ENCODE results near the gene HSP90AB1.
A peak's percentile ranks its signal among the peaks of the same experiment; 100 is the strongest.
"Not testable (repeated sequence)": the region's sequence is repeated elsewhere in the genome, so short reads cannot be mapped to it uniquely, and the experiment has no call there.

The HSP90AB1 gene

DNA sequence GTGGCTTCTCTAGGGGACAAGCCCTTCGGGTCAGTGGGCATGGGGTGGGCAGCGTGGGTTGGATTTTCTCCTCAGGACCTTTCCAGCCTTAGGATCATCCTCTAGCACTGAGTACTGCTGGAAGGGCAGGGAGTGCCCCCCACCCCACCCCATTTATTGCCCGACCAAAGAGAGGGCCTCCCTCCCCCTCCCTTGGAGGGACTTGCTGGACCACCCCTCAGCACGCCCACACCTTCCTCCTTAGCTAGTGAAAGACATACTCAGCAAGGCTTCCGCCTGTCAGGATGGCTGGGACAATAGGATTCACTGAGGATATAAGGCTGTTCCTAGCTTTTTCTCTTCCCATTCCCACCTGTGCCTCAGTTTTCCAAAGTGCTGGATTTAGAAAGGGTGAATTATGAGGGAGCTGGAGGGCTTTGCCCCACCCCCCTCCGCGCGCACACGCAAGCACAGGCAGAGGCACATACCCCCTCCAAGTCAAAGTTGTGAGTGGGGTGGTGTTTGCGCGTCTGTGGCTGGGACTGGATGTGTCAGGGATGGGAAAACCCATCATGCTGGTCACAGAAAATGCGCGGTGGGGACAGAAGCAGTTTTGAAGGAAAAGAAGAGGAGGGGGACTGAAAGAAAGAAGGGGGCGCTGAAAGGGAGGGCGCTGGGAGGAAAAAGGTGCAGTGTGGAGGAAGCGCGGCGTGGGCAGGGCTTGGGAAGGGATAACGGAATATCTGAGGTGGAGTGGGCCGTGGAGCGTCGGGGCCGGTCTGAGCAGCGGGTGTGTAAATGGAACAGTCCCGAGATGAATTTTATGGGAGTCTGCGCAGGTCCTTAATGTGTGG, 24.2 kb upstream of the HSP90AB1 start:
- no peak for DNase-seq (ENCODE audit: low read depth in 3 of 3, low spot score in 1 of 3)

DNA sequence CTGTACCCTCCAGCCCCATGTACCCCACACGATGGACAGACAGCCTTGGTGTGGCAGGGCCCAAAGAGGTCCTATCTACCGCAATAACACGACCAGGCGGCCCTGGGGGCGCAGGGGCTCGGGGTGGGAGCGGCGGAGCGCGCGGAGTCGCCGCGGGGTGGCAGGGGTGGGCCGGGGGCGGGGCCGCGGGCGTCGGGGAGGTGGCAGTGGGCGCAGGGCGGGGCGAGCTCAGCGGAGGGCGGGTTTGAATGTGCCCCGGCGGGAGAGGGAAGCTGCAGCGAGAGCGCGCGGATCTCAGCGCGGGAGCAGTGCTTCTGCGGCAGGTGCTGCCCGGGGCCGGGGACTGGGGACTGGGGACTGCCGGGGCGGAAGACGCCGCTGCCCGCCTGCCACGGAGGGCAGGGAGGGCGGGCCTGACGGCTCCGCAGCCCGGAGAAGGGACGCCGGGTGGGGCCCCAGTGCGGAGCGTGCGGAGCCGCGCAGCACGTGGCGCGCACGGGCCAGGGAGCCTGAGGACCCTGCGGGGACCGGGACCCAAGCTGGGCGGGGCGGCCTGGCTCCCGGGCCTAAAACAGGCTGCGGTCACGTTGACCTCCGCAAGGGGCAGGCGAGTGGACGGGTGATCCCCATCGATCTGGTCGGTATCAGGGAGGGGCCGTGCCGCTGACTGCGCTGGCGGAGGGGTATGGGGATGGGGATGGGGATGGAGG, 23.4 kb upstream of the HSP90AB1 start, which contains the start of gene SLC29A1:
Gene SLC29A1 (plus strand): TSS at position 277 of the 710 bp plus-strand sequence. CDS start 3,719 bp downstream, outside the sequence.
- peak; percentile 54 to 83 (median 60) for DNase-seq (ENCODE audit: low read depth in 3 of 3, low spot score in 1 of 3)

DNA sequence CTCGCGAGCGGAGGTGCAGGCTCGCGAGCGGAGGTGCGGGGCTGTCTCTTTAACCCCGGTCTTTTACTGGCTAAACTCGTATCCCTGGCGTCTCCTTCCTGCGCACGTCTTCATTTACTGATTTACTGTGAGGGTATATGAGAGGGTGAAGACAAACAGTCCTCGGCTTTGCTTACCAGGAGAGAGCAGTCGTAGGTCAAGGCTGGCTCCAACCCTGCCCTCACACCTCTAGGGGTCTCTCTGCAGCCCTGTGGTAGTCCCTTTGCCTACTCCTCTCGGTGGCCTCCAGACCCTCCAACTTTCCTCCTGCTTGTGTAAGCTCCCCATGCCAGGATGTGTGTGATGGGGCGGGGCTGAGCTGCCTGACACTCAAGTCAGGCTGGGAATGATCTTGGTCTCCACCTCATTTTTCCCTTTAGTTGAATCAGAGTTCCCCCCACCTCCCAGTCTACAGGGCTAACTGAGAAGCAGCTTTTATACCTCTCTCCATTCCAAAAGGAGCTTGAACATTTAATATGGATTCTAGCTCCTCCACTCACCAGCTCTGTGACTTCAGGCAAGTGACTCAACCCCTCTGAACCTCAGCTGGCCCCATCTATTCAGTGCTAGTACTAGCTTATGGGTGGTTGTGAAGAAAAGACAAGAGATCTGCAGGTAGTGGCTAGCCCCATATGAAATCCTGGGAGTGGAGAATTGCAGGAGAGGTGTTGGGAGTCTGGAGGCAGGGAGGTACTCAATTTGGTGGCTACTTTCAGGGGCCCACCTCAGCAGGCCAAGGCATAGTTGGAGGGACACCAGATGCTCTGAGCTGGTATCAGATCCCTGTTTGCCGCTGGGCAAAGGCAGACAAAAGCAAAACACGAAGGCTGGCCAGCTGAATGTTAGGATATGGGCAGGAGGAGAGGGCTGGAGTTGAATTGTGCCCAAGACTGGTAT, 22.6 kb upstream of the HSP90AB1 start:
- DNase-seq (ENCODE audit: low read depth in 3 of 3, low spot score in 1 of 3): no peak

DNA sequence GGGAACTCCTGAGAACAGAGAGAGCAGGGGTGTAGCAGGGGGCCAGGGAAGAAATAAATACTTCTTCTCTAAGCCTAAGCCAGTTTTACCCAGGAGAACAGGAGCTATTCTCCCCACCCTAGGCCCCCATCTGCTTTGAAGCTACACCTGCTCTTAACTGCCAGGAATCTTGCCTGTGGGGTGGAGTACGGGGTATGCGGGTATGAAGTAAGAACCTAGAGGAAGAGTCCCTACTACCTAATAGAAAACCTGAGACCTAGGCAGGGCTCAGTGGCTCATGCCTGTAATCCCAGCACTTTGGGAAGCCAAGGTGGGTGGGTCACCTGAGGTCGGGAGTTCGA, 22.0 kb upstream of the HSP90AB1 start:
- no peak for DNase-seq (ENCODE audit: low read depth in 3 of 3, low spot score in 1 of 3)

DNA sequence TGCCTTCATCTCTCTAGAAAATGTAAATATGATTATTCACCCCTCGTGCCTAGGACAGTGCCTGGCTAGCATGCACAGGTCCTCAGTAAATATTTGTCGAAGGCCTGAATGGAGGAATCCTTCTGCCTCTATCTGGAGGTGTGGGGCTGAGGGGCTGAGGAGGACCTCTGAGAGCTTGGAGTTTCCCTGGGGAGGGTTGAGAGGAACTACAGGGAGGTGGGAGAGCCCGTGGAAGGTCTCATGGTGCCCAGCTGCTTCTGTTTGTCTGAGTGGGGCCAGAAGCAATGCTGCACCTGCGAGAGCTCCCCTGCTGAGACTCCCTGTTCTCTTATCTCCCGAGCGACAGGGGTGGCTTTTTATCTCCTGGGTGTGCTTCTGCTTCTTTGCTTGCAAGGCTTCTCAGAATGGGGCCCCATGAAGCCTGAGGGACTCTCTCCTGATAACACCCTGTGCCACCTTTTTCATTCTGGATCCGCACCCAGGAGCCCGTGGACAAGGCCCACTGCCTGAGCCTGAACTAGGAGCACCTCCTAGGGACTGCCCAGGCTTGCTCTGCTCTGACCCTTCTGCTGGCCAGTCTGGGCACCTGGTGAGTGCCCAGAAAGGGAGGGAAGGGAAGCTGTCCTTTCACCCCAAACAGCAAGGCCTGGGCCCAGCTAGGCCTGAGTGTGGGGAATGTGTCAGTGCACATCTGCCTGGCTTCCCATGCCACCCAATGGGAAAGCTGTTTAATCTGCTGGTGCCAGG, 21.1 kb upstream of the HSP90AB1 start:
- DNase-seq (ENCODE audit: low read depth in 3 of 3, low spot score in 1 of 3): no peak

DNA sequence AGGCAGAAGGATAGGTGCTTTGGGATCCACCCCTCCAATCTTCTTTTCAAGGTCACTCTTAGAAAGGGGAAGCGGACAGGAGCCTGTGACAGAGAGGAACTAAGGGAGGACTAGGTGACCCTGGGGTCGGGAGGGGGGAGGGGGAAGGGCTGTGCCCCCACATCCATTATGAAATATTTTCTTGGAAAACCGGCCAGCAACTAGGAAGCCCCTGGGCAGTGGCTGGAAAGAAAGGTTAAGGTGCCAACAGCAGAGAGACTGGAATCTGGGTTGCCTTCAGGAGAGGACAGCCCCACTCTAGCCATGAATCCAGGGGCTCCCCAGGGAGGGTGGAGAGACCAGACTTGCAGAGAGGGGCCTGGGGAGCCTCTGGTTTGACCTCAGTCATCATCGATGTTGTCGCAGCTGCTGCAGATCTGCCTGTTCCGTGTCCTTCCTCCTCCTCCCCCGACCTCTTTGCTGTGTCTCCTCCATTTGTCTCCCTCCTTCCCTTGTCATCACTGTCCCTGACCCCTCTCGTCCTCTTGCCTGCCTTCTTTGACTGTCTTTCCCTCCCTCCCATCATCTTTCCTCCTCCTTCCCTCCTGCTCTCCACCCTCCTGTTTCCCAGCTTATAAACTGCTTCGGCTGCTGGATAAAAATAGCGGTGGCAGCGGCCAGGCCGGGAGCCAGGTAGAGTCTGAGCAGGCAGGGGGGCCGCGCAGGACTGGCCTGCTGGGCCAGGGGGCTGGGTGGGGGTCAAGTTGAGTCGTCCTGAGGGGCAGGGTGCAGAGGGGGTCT, 20.3 kb upstream of the HSP90AB1 start:
- no peak for DNase-seq (ENCODE audit: low read depth in 3 of 3, low spot score in 1 of 3)

DNA sequence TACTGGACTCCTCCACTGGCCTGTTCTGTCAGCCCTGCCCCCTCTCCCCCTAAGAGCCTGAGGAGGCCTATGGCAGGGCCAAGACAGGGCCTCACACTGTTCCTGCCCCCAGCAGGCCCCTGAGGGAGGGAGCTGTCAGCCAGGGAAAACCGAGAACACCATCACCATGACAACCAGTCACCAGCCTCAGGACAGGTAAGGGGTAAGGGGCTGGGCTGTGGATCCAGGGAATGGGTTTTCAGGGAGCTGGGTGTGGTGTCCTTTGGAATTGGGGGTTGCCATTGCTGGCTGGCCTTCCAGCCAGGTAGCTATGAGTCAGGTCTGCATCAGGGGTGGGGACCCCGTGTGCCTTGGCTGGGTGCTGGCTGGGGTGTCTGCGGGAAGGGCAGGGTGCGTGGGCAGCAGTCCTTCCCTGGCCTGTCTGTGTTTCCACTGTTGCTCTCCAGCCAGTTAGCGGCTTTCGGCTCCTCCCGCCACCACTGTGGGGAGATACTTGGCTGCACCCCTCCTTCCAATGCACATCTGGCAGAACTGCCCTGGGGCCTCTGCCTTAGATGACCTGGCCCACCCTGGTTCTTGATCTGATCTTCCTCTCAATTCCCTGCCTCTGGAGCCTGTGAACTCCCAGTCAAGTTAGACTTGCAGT, 19.6 kb upstream of the HSP90AB1 start:
- no peak for DNase-seq (ENCODE audit: low read depth in 3 of 3, low spot score in 1 of 3)

DNA sequence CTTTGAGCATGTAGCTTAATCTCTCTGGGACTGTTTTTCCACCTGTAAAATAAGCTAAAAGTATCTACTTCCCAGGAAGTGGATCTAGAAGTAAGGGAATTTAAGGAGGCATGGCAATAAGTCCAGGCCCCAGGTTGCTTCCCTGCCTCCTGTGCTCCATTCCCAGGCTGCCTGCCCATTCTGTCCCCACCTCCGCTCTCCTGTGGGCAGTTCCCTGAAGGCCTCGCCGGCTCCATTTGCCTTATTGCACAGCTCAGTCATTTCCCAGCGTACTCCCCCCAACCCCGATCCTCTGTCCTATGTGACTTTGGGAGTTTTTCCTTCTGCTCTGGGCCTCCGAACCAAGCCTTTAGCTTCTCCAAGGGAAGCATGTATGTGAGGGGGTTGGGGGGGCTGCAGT, 18.9 kb upstream of the HSP90AB1 start:
- DNase-seq (ENCODE audit: low read depth in 3 of 3, low spot score in 1 of 3): no peak

DNA sequence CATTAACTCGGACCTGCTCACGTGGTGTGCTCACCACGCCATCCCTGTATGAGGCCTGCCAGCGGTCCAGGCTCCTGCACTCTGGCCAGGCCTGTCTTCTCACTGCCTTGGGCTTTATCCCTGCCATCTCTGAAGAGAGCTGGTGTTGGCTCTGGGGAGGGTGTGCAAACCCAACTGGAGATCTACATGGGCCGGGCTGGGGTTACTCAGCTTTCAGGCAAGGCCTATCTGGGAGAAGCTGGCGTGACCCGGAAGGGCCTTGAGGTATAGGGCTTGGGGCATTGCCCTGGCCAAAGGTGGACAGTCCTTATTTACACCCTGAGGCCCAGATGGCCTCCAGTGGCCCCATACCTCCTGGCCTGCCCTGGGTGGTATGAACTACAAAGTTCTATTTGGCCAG, 18.5 kb upstream of the HSP90AB1 start:
- no peak for DNase-seq (ENCODE audit: low read depth in 3 of 3, low spot score in 1 of 3)

DNA sequence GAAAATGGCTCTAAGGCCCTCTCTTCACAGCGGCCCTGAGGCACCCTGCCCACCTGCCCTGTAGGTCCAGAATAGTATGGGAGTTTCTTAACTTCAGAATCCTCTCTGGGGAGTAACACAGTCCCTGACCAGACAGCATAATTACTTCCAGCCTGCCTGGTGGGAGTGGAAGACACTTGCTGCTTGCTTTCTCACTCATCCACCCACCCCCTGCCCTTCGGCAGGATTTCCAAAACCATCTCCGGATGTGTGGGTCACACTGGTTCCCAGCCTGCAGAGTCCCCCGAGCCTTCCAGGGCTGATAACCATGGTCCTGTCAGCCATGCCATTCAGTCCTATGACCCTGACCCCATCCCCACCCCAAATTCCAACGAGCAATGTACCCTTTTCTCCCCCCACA, 18.1 kb upstream of the HSP90AB1 start:
- DNase-seq (ENCODE audit: low read depth in 3 of 3, low spot score in 1 of 3): no peak

DNA sequence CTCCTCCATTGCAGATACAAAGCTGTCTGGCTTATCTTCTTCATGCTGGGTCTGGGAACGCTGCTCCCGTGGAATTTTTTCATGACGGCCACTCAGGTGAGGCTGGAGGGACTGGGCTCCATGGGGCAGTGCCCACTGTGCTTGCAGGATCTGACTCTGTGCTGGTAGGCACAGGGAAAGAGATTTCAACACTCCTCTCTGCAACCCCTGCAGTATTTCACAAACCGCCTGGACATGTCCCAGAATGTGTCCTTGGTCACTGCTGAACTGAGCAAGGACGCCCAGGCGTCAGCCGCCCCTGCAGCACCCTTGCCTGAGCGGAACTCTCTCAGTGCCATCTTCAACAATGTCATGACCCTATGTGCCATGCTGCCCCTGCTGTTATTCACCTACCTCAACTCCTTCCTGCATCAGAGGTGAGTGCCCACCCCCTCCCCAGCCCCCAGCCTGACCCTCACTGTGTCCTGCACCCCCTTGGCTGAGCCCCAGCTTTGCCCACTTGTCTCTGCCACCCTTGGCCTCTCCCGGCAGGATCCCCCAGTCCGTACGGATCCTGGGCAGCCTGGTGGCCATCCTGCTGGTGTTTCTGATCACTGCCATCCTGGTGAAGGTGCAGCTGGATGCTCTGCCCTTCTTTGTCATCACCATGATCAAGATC, 17.4 kb upstream of the HSP90AB1 start:
- DNase-seq (ENCODE audit: low read depth in 3 of 3, low spot score in 1 of 3): no peak

DNA sequence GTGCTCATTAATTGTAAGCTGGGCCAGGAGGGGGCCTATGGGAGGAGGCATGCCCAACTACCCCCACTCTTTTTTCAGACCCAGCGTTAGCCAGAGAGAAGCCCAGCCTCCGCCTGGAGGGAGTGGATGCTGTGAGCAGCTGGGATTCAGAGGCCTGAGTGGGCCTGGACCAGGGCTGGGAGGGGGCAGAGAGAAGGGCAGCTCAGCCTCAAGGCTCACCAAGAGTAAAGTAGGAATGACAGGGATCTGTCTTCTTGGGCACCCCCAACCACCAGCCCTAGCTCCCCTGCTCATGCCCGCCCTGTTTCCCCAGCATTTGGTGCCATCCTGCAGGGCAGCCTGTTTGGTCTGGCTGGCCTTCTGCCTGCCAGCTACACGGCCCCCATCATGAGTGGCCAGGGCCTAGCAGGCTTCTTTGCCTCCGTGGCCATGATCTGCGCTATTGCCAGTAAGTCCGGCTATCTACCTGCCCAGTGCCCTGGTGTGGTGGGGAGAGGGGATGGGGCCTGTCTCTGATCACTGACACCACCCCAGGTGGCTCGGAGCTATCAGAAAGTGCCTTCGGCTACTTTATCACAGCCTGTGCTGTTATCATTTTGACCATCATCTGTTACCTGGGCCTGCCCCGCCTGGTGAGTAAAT, 16.7 kb upstream of the HSP90AB1 start:
- no peak for DNase-seq (ENCODE audit: low read depth in 3 of 3, low spot score in 1 of 3)

DNA sequence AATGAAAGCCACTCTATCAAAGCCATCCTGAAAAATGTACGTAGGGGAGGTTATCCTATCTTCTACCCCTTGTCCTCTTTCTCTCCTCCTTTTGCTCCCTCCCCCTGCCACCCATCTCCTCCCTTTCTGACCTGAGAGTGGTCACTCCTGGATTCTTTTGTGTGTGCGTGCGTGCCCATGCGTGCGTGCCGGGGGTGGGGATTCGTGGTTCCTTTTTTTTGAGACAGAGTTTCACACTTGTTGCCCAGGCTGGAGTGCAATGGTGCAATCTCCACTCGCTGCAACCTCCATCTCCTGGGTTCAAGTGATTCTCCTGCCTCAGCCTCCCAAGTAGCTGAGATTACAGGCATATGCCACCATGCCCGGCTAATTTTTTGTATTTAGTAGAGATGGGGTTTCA, 15.5 kb upstream of the HSP90AB1 start:
- not testable (repeated sequence) for DNase-seq (ENCODE audit: low read depth in 3 of 3, low spot score in 1 of 3)

DNA sequence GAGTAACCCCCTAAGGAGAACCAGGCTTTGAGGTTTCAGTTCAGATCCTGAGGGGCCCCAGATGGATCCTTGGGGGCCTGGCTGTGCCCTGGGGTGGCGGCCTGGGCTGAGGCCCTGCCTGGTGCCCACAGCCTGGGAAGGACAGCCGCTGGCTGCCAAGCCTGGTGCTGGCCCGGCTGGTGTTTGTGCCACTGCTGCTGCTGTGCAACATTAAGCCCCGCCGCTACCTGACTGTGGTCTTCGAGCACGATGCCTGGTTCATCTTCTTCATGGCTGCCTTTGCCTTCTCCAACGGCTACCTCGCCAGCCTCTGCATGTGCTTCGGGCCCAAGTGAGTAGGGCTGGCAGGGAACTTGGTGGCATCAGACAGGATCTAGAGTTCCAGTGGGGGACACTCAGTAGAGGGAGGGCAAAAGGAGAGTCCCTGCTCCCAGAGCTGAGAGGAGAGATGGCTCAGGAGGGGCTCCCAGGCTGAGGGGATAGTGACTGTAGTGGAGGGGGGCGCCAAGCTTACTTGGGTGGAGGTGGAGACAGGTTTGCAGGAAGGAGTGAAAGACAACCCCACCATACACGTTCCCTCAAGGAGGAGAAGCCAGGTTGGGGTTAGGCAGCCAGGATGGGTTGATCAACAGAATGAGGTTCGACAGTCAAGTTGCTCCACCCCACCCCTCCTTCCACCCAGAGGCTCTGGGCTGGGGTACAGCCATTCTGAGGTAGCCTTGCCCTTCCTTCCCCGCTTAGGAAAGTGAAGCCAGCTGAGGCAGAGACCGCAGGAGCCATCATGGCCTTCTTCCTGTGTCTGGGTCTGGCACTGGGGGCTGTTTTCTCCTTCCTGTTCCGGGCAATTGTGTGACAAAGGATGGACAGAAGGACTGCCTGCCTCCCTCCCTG, 14.0 kb upstream of the HSP90AB1 start:
- no peak for DNase-seq (ENCODE audit: low read depth in 3 of 3, low spot score in 1 of 3)

DNA sequence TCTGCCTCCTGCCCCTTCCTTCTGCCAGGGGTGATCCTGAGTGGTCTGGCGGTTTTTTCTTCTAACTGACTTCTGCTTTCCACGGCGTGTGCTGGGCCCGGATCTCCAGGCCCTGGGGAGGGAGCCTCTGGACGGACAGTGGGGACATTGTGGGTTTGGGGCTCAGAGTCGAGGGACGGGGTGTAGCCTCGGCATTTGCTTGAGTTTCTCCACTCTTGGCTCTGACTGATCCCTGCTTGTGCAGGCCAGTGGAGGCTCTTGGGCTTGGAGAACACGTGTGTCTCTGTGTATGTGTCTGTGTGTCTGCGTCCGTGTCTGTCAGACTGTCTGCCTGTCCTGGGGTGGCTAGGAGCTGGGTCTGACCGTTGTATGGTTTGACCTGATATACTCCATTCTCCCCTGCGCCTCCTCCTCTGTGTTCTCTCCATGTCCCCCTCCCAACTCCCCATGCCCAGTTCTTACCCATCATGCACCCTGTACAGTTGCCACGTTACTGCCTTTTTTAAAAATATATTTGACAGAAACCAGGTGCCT, 13.3 kb upstream of the HSP90AB1 start:
- DNase-seq (ENCODE audit: low read depth in 3 of 3, low spot score in 1 of 3): no peak

DNA sequence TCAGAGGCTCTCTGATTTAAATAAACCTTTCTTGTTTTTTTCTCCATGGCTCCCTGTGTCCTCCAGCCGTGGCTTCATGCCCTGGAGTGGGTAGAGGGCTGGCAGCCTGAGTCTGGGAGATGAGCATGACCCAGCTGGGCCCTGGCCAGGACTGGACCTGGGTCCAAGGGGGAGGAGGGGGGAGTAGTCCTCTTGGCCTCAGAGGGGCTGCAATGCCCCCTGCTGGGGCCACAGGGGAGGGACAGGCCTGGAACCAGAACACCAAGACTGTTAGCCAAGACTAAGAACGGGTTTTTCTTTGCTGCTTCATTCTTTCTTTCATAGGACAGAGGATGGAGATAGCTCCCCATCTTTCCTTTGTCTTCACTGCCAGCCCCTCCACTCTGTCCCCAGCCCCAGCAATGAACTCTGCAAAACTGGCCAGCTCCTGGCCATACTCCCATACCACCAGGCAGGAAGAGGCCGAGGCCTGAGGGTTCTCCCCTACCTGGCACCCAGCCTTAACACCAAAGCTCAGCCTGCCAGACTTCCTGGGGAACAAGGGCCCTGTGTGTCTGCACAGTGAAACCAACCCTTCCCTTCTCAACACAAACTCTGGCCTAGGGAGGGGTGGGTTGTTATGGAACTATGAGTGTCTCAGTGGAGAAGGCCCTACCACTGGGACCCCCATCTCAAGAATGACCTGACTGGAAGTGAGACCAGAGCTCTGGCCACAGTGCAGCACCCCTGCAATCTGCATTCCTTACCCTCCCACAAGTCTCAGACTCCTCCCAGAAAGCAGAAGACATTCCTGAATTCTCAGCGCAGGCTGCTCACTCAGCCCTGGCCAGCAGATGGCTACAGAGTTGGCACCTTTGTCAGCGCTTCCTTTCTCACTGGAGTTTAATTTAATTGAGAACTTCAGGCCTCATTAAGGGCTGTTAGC, 12.5 kb upstream of the HSP90AB1 start:
- DNase-seq (ENCODE audit: low read depth in 3 of 3, low spot score in 1 of 3): no peak

All from stimulated activated CD4-positive, alpha-beta T cell treated with anti-CD3 and anti-CD28 coated beads, TNF-alpha, amount 100 ng/mL, for 1 hour (primary cell).